GM23248 (cell line): ENCODE measurements around the gene PRIMPOL.

ENCODE experiments used
- EZH2 ChIP-seq: fragments of 200-600 bp; sonication (generic); IDR thresholded peaks from 2 replicates; pipeline ENCODE4 v1.6.1; 2018; ENCODE audit warnings: antibody characterized with exemption, mild to moderate bottlenecking; ENCODE audit not compliant: insufficient read depth, poor library complexity, severe bottlenecking
- EZH2phosphoT487 ChIP-seq: fragments of 200-600 bp; sonication (generic); IDR thresholded peaks from 2 replicates; pipeline ENCODE4 v1.6.1; 2018; ENCODE audit warnings: antibody characterized with exemption, moderate library complexity, mild to moderate bottlenecking, low read depth; ENCODE audit not compliant: insufficient read depth

DNA sequence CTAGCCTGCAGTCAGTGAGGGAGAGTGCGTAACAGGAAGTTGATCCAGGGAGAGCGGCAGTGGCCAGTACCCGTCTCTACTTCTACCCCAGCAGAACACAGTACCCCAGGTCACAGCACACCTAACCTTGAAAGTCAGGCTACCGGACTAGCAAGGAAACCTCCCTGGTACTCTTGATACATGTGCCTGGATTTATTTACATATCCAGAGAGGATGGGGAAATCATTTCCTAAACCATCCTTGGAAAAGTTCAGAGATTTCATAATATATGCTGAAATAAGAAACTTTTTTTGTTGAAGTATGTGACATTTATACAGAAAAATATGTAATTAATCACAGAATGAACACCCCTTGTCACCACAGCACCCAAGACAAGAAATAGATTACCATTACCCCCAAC lies 24.5 kb downstream of the PRIMPOL start:
- TF ChIP-seq EZH2 = no peak
- no peak for TF ChIP-seq EZH2phosphoT487
